Pons (tissue), 1 donor: ENCODE measurements around the gene INSIG1.

ENCODE experiments used
- DNase-seq: peaks from one replicate; pipeline ENCODE4 v3.0.0-alpha.2; 2016; ENCODE audit warnings: low spot score

Gene INSIG1

DNA sequence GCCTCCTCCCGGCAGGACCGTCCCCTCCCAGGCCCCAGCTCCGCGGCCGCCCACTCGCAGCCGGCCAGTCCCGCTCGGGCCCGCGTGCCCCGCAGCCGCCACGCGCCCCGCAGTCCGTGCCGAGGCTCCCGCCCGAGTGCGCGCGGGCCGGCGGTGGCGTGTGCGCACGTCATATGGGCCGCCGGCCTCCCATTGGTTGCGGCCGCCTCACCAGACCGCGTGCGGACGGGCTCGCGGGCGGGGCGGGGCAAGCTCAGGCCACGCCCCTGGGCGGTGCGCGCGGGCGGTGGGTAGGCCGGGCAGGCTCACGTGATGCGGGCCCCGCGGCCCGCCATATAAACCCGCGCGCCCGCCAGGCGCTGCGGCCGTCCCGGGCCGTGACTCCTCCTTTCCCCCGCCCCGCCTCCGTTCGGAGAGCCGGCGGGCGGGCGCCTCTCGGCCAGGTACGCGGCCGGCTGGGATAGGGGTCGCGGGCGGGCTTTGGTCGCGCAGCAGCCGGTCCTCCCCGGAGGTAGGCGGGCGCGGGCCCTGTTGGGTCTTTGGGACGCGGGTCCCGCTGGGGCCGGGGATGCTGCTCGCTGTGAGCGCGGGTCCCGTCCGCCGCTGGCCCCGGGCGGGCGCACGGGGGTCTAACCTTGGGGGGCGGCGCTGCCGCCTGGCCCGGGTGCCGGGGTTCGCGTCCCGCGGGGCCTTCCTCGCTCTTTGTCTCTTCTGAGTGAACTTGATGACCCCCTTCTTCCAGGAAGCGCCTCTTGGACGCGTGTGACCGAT is at the start of gene INSIG1:
INSIG1 (plus strand) TSS at position 362 of the 771 bp plus-strand sequence; CDS start at position 770, 408 bp downstream.
- DNase-seq, result peak; percentile 94

- no peak for DNase-seq
Observed at GRCh38 chr7:155248366-155248756, 49.3 kb upstream of the INSIG1 start.

DNA sequence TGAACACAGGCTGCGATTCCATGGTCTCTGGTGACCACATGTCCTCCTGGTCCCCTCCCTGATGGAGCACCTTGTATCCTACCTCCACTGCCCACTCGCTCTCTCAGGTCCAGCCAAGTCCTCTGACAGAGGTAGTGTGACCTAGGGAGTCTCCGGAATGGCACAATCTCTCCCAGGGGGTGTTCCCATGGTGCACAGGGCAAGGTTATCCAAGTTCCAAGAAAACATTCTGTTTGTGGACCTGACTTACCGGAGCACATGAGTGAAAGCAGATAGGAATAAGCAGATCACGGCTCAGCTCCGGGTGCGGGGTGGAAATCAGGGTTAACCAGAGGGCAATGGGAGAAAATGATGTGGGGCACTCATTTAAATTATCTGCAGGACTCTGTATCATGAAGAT is 45.8 kb upstream of the INSIG1 start:
- DNase-seq, result no peak

DNA sequence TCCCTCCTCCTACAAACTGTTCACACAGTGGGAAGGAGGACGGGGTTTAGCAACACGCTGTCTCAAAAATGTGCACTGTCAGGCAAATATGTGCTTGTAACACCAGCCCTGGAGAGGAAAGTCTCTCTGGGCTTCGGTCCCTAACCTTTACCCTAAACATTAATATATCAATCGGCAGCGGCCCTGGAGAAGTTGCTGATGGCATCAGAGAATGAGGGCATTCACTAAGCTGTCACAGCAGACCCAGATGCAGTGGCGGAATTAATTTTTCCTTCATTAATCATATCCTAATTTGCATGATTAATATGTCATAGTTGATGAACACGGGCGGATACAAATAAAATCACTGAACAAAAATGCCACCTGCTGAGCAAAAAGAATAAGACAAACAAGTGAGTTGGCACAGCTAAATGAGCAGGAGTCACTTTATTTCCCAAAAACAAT is 45.2 kb upstream of the INSIG1 start:
- DNase-seq, result no peak

GRCh38 chr7:155252892-155253501 is 44.7 kb upstream of the INSIG1 start:
- DNase-seq, result no peak

GRCh38 chr7:155254018-155254417 is 43.7 kb upstream of the INSIG1 start:
- no peak for DNase-seq

- no peak for DNase-seq
Observed at GRCh38 chr7:155255071-155255470, 42.6 kb upstream of the INSIG1 start.

- DNase-seq, result no peak
Observed at GRCh38 chr7:155255621-155256020, 42.1 kb upstream of the INSIG1 start.

DNA sequence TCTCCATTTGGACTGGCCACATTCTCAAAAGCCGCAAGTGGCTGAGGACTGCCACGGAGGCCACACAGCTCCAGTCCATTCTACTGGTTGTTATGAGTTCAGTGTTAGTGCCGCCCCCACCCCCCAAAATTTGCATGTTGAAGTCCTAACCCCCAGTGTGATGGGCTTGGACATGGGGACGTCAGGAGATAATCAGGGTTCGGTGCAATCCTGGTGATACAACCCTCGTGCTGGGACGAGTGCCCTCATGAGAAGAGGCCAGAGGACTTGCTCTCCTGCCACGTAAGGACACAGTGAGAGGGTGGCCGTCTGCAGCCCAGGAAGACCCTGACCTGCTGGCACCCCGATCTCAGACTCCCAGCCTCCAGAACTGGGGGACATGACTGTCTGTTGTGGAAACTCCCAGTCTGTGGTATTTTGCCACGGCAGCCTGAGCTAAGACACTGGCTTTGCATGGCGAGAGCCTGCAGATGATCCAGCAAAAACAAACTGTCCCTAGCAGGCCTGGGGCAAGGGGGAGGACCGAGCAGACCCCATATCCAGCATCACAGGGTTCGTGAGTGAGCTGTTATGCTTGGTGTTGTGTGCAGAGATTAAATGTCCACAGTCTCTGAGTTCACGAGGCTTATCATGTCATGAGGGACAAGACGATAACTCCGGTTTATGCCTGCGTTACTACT is 41.5 kb upstream of the INSIG1 start:
- DNase-seq, result no peak

DNA sequence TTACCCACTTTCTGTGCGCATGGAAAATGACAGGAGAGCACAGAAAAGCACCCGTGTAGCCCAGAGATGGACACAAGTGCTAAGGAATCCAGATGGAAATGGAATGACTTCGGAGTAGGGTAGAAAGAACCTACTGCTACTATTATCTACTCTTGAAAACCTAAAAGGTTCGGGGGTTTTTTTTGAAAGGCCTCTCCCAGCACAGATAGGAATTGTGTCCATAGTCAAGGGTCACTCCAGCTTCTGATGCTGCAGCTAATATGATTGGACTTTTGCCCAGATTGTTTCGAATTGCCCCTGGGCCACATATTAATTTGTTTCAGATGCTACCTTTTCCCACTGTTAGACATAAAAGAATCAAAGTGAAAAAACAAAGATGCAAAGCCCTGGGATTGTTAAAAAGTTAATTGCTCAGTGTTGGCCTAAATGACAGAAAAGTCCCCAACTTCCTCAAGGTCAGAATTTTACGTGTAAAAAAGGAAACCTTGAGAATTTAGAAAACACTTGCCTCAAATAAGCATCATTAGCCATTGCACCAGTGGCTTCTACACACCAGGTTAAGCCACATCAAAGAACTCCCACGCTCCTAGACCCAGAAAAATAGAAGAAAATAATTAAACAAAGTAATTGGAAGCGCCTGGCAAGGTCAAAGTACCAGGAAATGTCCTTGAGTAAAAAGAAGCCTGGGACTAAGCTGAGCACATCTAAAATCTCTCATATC is 40.8 kb upstream of the INSIG1 start:
- peak; percentile 20 for DNase-seq

- no peak for DNase-seq
Observed at GRCh38 chr7:155257482-155258225, 40.0 kb upstream of the INSIG1 start.

DNA sequence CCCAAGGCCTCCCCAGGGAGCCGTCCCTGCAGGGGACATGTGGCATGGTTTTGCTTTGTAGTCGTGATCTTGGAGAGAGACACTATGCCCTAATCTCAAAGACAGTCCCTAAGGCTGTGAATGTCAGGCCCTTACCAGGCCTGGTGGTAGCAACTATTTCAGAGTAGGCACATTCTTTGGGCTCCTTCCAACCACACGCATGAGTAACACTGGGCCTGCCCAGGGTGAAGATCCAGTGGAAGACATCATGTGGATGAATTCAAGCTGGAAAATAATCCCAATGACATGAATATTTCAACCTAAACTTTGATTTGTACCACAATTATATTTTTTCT is 39.5 kb upstream of the INSIG1 start:
- no peak for DNase-seq

DNA sequence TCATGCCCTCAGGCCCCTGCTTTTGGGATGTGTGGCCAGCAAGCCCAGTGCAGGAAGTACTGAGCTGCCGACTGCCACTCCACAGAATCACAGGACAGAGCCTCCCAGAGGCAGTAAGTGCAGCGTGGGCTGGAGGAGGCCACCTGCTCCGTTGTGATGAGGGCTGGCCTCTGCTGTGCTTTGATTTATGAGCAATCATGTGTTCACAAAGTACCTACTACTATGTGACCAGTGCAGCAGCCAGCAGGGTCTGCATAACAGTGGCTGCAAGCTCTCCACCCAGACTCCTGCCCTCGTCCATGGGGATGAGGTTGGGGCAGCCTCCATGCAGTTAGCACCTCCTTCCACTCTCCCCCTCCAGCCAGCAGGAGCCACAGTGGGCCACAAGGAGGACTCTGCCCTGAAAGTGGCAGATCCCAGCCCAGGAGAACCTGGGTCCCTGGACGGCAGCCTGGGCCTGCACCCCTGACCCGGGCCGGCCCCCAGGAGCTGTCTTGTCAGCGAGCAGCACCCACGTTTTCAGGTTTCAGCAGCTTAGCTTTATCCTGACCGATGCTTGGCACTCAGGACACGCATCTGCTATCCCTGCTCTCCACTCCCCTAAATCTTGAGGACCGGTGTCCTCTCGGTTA is 37.7 kb upstream of the INSIG1 start:
- no peak for DNase-seq

DNA sequence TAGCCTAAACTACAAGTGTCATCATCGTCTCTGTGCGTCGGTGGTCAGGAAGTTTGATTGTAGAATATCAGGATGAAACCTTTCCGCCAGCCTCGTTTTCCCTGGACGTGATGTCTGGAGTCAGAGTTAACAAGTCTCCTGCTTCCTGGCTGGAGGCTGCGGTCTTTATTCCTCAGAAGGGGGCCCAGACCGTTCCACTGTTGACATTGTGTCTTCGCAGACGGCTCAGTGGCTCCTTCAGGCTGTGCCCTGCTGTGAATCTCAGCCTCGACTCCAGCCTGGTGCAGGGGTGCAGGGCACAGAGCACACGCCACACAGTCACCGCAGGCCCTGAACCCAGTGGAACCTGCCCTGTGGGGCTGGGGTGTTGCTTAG is 37.2 kb upstream of the INSIG1 start:
- no peak for DNase-seq

DNA sequence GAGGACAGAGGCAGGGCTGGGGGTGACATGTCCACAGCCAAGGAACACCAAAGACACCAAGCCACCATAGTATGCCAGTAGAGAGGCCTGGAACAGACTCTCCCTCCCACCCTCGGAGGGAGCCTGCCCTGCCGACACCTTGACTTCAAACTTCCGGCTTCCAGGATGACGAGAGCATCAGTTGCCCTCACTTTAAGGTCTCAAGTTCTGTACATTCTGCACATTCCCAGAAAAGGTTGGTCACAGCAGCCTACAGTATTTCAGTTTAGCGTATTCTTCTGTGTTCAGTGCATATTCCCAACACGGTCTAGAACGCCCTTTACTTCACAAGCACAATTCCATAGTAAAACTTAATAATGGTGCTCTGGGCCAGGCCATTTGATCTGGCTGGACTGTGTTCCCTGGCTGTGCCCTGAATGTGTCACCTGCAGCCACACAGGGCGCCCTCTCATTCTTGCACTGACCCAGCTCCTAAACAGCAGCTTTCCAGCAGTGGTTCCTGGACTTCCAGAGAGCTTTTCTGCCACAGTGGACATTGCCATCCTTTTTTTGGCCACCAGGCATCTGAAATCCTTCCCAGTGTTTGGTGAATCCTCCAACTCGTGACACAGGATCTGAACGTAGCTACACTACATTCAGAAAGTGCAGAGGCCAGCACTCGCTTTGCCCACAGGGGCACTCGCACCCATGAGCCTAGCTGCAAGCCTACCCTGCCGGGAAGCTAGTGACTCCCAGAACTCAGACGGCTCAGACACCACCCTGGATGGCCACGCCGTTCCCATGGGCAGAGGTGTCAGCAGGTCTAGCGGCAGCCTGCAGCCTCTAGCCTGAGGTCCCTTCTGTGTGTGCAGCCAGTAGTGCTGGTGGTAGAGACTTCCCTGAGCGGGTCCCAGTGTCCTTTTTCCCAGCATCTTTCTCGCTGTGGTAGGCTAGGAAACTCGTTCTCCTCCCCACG is 36.4 kb upstream of the INSIG1 start:
- DNase-seq, result no peak

DNA sequence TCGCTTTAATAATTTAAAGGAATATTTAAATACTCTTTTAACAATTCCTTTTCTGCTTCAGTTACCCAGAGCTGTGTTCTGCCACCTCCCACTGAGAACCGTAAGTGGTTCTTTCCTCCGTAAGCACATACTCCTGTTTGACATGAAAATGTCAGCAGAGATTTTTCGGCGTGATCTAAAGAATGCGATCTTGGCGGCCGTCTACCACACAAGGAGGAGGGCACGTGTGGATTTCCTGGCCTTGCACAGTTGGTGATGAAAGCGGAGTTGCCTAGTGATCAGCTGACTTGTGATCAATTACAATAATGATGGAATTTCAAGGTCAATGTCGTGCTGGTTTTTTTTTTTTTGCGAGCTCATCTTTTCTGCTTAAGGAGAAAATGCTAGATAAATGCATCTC is 35.6 kb upstream of the INSIG1 start:
- no peak for DNase-seq

DNA sequence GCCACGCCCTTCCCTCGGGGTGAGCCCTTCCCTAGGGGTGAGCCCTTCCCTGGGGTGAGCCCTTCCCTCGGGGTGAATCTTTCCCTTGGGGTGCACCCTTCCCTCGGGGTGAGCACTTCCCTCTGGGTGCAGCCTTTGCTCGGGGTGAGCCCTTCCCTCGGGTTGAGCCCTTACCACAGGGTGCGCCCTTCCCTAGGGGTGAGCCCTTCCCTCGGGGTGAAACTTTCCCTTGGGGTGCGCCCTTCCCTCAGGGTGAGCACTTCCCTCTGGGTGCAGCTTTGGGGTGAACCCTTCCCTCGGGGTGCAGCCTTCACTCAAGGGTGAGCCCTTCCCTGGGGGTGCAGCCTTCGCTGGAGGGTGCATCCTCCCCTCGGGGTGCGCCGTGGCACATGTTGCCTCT is 34.6 kb upstream of the INSIG1 start:
- no peak for DNase-seq

DNA sequence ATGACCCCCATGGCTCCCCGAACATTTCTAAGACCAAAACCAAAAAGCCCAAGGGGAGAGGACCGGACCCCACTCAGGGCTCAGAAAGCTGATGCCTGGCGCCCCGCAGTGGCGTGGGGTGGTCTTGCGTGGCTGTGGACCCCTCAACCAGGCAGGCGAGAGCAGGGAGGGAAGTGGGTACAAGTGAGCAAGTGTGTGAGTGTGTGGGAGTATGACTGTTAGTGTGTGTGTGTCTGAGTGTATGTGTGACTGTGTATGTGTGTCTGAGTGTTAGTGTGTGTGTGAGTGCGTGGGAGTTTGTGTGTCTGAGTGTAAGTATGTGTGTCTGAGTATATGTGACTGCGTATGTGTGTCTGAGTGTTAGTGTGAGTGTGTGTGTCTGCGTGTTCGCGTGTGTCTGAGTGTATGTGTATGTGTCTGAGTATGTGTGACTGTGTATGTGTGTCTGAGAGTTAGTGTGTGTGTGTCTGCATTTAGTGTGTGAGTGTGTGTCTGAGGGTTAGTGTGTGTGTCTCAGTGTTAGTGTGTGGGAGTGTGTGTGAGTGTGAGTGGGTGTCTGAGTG is 34.0 kb upstream of the INSIG1 start:
- DNase-seq, result no peak

DNA sequence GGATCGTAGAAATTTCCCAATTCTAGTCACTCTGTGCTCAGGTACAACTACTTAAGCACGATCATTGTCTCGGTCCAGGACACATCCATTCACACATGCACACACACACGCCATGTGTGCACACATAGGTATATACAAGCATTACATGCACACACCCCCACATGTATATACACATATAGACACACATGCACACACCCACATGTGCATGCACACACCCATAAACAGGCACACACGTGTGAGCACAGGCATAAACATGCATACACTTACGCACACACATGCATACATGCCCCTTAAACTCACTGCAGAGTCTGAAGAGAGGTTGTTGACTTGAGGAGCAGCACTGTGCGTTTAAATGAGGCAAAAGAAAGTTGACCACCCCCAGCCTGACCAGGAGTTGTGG is 32.5 kb upstream of the INSIG1 start:
- DNase-seq, result no peak

DNA sequence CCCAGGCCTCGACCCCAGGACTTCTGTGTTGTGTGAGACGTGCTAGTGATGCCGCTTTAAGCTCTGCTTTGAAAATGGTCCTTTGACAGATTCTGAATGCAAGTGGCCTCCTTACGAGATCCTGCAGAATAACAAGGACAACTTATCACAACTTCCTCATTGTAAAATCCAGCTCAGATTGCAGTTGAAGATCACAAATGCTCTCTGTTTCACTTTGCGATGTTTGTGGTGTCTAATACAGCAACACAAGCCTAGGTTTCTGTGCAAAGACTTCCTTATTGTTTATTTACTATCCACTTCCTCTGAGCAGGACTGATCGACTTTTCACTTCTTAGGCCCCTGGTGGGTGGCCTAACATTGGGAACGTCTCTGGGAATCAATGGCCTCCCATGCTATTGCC is 31.7 kb upstream of the INSIG1 start:
- DNase-seq, result no peak
